IMR-90 (cell line): ENCODE results near the gene MINK1. TPM values are rescaled to one million over a fixed set of nuclear protein-coding genes. Genes with fewer than 3 reads are reported as not detected.

Source experiments
- ATAC-seq: fragments of 200-7000 bp; cut with Tn5 transposase; 2 replicates; pipeline ENCODE4 v1.9.1; 2020; ENCODE audit warnings: low read depth, mild to moderate bottlenecking, moderate library complexity
- BruUV-seq: library from RNA; stranded (reverse); fragments of 400-500 nt; replicated peaks from 2 replicates; lab custom pipeline; 2021; lab: Mats Ljungman, UMichigan
- CTCF ChIA-PET: fragments of 300-600 bp; formaldehyde crosslinking; extraction: SDS; loops from one replicate; lab custom pipeline; 2021; ENCODE audit warnings: antibody characterized with exemption; lab: Yijun Ruan, JAX
- POLR2A ChIA-PET: fragments of 300-600 bp; sonication (Branson Sonifier 250); formaldehyde crosslinking; loops from one replicate; lab custom pipeline; 2022; ENCODE audit warnings: antibody characterized with exemption; ENCODE audit not compliant: unreplicated experiment; lab: Charles Lee
- DNase-seq: peaks from one replicate; pipeline ENCODE4 v3.0.0; 2013
- H2AFZ ChIP-seq: replicated peaks from 2 replicates; pipeline ENCODE3; 2013; ENCODE audit warnings: low read length, mild to moderate bottlenecking; ENCODE audit not compliant: poor library complexity
- H2AK5ac ChIP-seq: 2 replicates; pipeline ENCODE4 v1.6.1; 2013; ENCODE audit warnings: low read depth, low read length, inconsistent platforms
- H2AK9ac ChIP-seq: replicated peaks from 2 replicates; pipeline ENCODE3; 2013; ENCODE audit warnings: mild to moderate bottlenecking, low read depth, low read length, moderate library complexity; ENCODE audit not compliant: poor library complexity
- H2BK120ac ChIP-seq: 2 replicates; pipeline ENCODE4 v1.6.1; 2013; ENCODE audit warnings: low read depth, low read length, inconsistent platforms
- H2BK15ac ChIP-seq: 3 replicates; pipeline ENCODE4 v1.6.1; 2013; ENCODE audit warnings: low read depth, low read length, inconsistent platforms
- H2BK20ac ChIP-seq: 2 replicates; pipeline ENCODE4 v1.6.1; 2013; ENCODE audit warnings: low read depth, mild to moderate bottlenecking, inconsistent platforms, low read length, moderate library complexity
- H2BK5ac ChIP-seq: 2 replicates; pipeline ENCODE4 v1.6.1; 2013; ENCODE audit warnings: mild to moderate bottlenecking, low read depth, low read length, inconsistent platforms; ENCODE audit not compliant: poor library complexity, severe bottlenecking
- H3K14ac ChIP-seq: replicated peaks from 2 replicates; pipeline ENCODE4 v1.6.1; 2013; ENCODE audit warnings: low read depth, low read length, inconsistent platforms
- H3K18ac ChIP-seq: 2 replicates; pipeline ENCODE4 v1.6.1; 2013; ENCODE audit warnings: low read depth, low read length, control low read depth
- H3K23ac ChIP-seq: 2 replicates; pipeline ENCODE4 v1.6.1; 2013; ENCODE audit warnings: low read depth, low read length, inconsistent platforms
- H3K27ac ChIP-seq: 2 replicates; pipeline ENCODE4 v1.5.1; 2013; ENCODE audit warnings: mild to moderate bottlenecking, control low read depth, low read length; ENCODE audit not compliant: insufficient read depth
- H3K27me3 ChIP-seq: 2 replicates; pipeline ENCODE4 v1.6.1; 2013; ENCODE audit warnings: low read length; ENCODE audit not compliant: control insufficient read depth, insufficient read depth
- H3K36me3 ChIP-seq: 2 replicates; pipeline ENCODE4 v1.6.1; 2013; ENCODE audit warnings: low read length, mixed read lengths; ENCODE audit not compliant: control insufficient read depth, insufficient read depth
- H3K4ac ChIP-seq: 2 replicates; pipeline ENCODE4 v1.6.1; 2013; ENCODE audit warnings: low read depth, low read length, inconsistent platforms
- H3K4me1 ChIP-seq: 2 replicates; pipeline ENCODE4 v1.6.1; 2013; ENCODE audit warnings: low read length, mixed read lengths; ENCODE audit not compliant: control insufficient read depth, insufficient read depth
- H3K4me2 ChIP-seq: 2 replicates; pipeline ENCODE4 v1.6.1; 2013; ENCODE audit warnings: low read depth, mild to moderate bottlenecking, control low read depth, low read length, moderate library complexity
- H3K4me3 ChIP-seq: 2 replicates; pipeline ENCODE4 v1.5.1; 2013; ENCODE audit warnings: low read depth, mild to moderate bottlenecking, control low read depth, low read length, moderate library complexity; ENCODE audit not compliant: insufficient read depth
- H3K56ac ChIP-seq: 2 replicates; pipeline ENCODE4 v1.6.1; 2013; ENCODE audit warnings: low read length, inconsistent platforms; ENCODE audit not compliant: insufficient read depth; ENCODE audit errors: extremely low read depth
- H3K79me1 ChIP-seq, 2 experiments: 2 replicates each; pipeline ENCODE4 v1.6.1; 2013; ENCODE audit warnings: low read length in 2 of 2, inconsistent platforms in 1 of 2, low read depth in 1 of 2
- H3K9ac ChIP-seq: 2 replicates; pipeline ENCODE4 v1.6.1; 2013; ENCODE audit warnings: low read depth, low read length, control low read depth
- H3K9me1 ChIP-seq: 2 replicates; pipeline ENCODE4 v1.6.1; 2013; ENCODE audit warnings: low read length, inconsistent platforms; ENCODE audit not compliant: insufficient read depth
- H3K9me3 ChIP-seq: 2 replicates; pipeline ENCODE4 v1.6.1; 2013; ENCODE audit warnings: low read length; ENCODE audit not compliant: control insufficient read depth, insufficient read depth
- H4K20me1 ChIP-seq: 2 replicates; pipeline ENCODE4 v1.6.1; 2013; ENCODE audit warnings: low read length, inconsistent platforms; ENCODE audit not compliant: insufficient read depth
- H4K5ac ChIP-seq: 2 replicates; pipeline ENCODE4 v1.6.1; 2013; ENCODE audit warnings: mild to moderate bottlenecking, low read depth, low read length, control low read depth
- H4K8ac ChIP-seq, 2 experiments: 2 replicates each; pipeline ENCODE4 v1.6.1; 2013; ENCODE audit warnings: low read depth in 2 of 2, low read length in 2 of 2, control low read depth in 1 of 2, inconsistent platforms in 1 of 2
- H4K91ac ChIP-seq: 2 replicates; pipeline ENCODE4 v1.6.1; 2013; ENCODE audit warnings: low read depth, low read length, inconsistent platforms; ENCODE audit not compliant: insufficient read depth
- BHLHE40 ChIP-seq: fragments of 150-350 bp; IDR thresholded peaks from 2 replicates; pipeline ENCODE4 v1.6.1; 2016; ENCODE audit warnings: mild to moderate bottlenecking, low read depth, low read length
- CTCF ChIP-seq: conservative IDR thresholded peaks from 2 replicates; pipeline ENCODE4 v1.5.1; 2012; ENCODE audit warnings: mild to moderate bottlenecking, low read depth, low read length, improper control_type of control experiment
- MXI1 ChIP-seq: IDR thresholded peaks from 2 replicates; pipeline ENCODE4 v1.6.1; 2012; ENCODE audit warnings: low read depth, mild to moderate bottlenecking, low read length, moderate library complexity, borderline replicate concordance
- NFE2L2 ChIP-seq: fragments of 150-350 bp; IDR thresholded peaks from 2 replicates; pipeline ENCODE4 v1.6.1; 2016; ENCODE audit warnings: low read depth, mild to moderate bottlenecking, low read length
- POLR2A ChIP-seq: IDR thresholded peaks from 2 replicates; pipeline ENCODE4 v1.6.1; 2012; ENCODE audit warnings: mild to moderate bottlenecking, low read depth, low read length
- RAD21 ChIP-seq: IDR thresholded peaks from 2 replicates; pipeline ENCODE4 v1.6.1; 2012; ENCODE audit warnings: low read length, improper control_type of control experiment
- RCOR1 ChIP-seq: IDR thresholded peaks from 2 replicates; pipeline ENCODE4 v1.6.1; 2012; ENCODE audit warnings: mild to moderate bottlenecking, low read length, improper control_type of control experiment; ENCODE audit not compliant: insufficient replicate concordance
- SMC3 ChIP-seq: fragments of 150-350 bp; IDR thresholded peaks from 2 replicates; pipeline ENCODE4 v1.6.1; 2016; ENCODE audit warnings: low read depth, mild to moderate bottlenecking, antibody characterized with exemption, low read length, moderate library complexity
- WGBS, 2 experiments: methylation state at CpG; one replicate each; pipeline versions ENCODE4 v1.1.5 to v1.1.7; 2013; ENCODE audit warnings: missing lambda C conversion rate in 2 of 2; ENCODE audit not compliant: insufficient read length in 1 of 2; ENCODE audit errors: extremely low coverage in 2 of 2; 5-methylcytosine and 5-hydroxymethylcytosine counted together
- dilution Hi-C: fragments of 300-500 bp; cut with HindIII; formaldehyde crosslinking; loops from one replicate; pipeline ENCODE4 v1.14.3; 2018; ENCODE audit warnings: low sequenced_read_pairs; ENCODE audit not compliant: unreplicated experiment
- in situ Hi-C: fragments of 300-500 bp; cut with MboI; formaldehyde crosslinking; loops from 3 replicates; pipeline ENCODE4 v1.14.3; 2019; ENCODE audit warnings: low sequenced_read_pairs, inconsistent platforms, mixed read lengths
- intact Hi-C: fragments of 100-400 bp; cut with micrococcal nuclease; formaldehyde crosslinking; loops from 2 replicates; pipeline ENCODE4 v1.10.0; 2022
- polyA plus RNA-seq, 3 experiments: library from polyadenylated mRNA; depleted of rRNA; stranded (reverse); fragments of >200 nt; gene quantifications; 2 replicates each; pipeline ENCODE4 v1.2.3, GENCODE V29; 2012; ENCODE audit warnings: low replicate concordance in 1 of 3
- total RNA-seq: library from RNA; depleted of rRNA; stranded (reverse); fragments of >200 nt; gene quantifications from 2 replicates; pipeline ENCODE4 v1.2.3, GENCODE V29; 2012
- TF ChIP-seq, protein P1 (sequence below): fragments of 150-350 bp; IDR thresholded peaks from 2 replicates; pipeline ENCODE4 v1.6.1; 2016; ENCODE audit warnings: low read depth, mild to moderate bottlenecking, low read length, moderate library complexity, borderline replicate concordance
- TF ChIP-seq, protein P2 (sequence below): fragments of 150-350 bp; IDR thresholded peaks from 2 replicates; pipeline ENCODE4 v1.6.1; 2017; ENCODE audit warnings: mild to moderate bottlenecking, antibody characterized with exemption, low read length, low read depth

MINK1 gene
- total and polyA plus RNA-seq, 2 of the 4 experiments (the other 2 are of a cell fraction) = 12.2 to 40.9 TPM

DNA sequence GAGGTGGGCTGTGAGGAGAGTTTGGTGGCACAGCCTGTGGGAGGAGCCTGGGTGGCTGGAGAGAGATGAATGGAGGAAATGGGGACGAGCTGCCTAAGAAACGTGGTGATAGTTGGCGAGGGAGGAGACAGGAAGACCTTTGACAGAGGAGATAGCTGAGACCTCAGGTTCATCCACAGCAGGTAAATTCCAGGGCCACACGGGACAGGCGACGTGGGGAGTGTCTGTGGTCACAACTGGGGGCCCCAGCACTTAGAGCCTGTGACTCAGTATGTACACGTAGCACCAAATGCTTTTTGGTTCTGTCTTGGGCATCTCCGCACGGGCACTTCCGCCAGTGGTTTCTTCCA lies 7.7 kb downstream of the MINK1 start:
- peak overlapping the region; percentile 21 for H3K27ac ChIP-seq
- H2AK9ac ChIP-seq = peak overlapping the region; percentile 74
- TF ChIP-seq POLR2A = no peak
- TF ChIP-seq RAD21 = no peak
- TF ChIP-seq MXI1 = no peak
- TF ChIP-seq, protein P1, sequence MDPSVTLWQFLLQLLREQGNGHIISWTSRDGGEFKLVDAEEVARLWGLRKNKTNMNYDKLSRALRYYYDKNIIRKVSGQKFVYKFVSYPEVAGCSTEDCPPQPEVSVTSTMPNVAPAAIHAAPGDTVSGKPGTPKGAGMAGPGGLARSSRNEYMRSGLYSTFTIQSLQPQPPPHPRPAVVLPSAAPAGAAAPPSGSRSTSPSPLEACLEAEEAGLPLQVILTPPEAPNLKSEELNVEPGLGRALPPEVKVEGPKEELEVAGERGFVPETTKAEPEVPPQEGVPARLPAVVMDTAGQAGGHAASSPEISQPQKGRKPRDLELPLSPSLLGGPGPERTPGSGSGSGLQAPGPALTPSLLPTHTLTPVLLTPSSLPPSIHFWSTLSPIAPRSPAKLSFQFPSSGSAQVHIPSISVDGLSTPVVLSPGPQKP = no peak
- TF ChIP-seq NFE2L2 = no peak
- TF ChIP-seq BHLHE40 = no peak
- TF ChIP-seq, protein P2, sequence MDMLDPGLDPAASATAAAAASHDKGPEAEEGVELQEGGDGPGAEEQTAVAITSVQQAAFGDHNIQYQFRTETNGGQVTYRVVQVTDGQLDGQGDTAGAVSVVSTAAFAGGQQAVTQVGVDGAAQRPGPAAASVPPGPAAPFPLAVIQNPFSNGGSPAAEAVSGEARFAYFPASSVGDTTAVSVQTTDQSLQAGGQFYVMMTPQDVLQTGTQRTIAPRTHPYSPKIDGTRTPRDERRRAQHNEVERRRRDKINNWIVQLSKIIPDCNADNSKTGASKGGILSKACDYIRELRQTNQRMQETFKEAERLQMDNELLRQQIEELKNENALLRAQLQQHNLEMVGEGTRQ = no peak
- no peak for TF ChIP-seq CTCF
- TF ChIP-seq RCOR1 = no peak
- no peak for TF ChIP-seq SMC3
- H3K4me3 ChIP-seq = no peak overlapping the region
- H3K9me1 ChIP-seq = peaks cover 42% of the 10 kb centered on the region
- H2BK15ac ChIP-seq = peak overlapping the region; percentile 7; the same call in 1 of the 3 replicates
- H2BK5ac ChIP-seq = peak overlapping the region; percentile 27
- ATAC-seq (no peak), DNase-seq (no peak)
- dilution Hi-C loops = no loop called here
- no peaks in the 10 kb centered on the region for H3K9me3 ChIP-seq
- peaks cover 15% of the 10 kb centered on the region for H3K4me1 ChIP-seq
- POLR2A ChIA-PET = no interaction called here
- 80% methylated on average over 6 of the region's 10 CpGs; no CpG with 5 or more reads in 1 of the 2 experiments for WGBS, 2 experiments
- peak overlapping the region; percentile 84 for H2BK20ac ChIP-seq
- in situ Hi-C loops = no loop called here
- H4K5ac ChIP-seq = no peak overlapping the region
- H3K79me1 ChIP-seq = peaks cover 49 to 81% of the 10 kb centered on the region in 2 experiments
- peaks cover 72% of the 10 kb centered on the region for H4K20me1 ChIP-seq
- H3K56ac ChIP-seq = no peak overlapping the region
- no peaks in the 10 kb centered on the region for H3K27me3 ChIP-seq
- H3K9ac ChIP-seq = no peak overlapping the region
- H2BK120ac ChIP-seq = peak overlapping the region; percentile 65; the same call in 1 of the 2 replicates
- H3K4ac ChIP-seq = peak overlapping the region; percentile 86
- H3K23ac ChIP-seq = peak overlapping the region; percentile 8; the same call in 1 of the 2 replicates
- intact Hi-C loops = no loop called here
- H4K8ac ChIP-seq = peak overlapping the region in 1 of 2 experiments; percentile 71; a peak in 1 of 4 replicates
- peak overlapping the region; percentile 74 for H2AK5ac ChIP-seq
- peak overlapping the region; percentile 72 for H3K14ac ChIP-seq
- peak overlapping the region; percentile 74 for H4K91ac ChIP-seq
- H2AFZ ChIP-seq = no peak overlapping the region
- 0 out of 2 replicates have a peak overlapping the region, but pooled peaks have one; percentile 7 for H3K18ac ChIP-seq
- CTCF ChIA-PET = interaction anchor here (0.8 kb wide), 1 partner anchor 51 kb away, joined by 3 read pairs; no protein-coding TSS in a partner anchor
- H3K36me3 ChIP-seq = peaks cover 7% of the 10 kb centered on the region; the same call in 1 of the 2 replicates
- peak overlapping the region; percentile 85; the same call in 1 of the 2 replicates for H3K4me2 ChIP-seq
- no TSS peak for BruUV-seq
